Suprapubic skin (tissue), 4 donors: ENCODE measurements around the gene TMEM100. TPM values are rescaled to one million over a fixed set of nuclear protein-coding genes. Genes with fewer than 3 reads are reported as not detected.

ENCODE experiments used
- DNase-seq, 2 donors: peaks; one replicate each; pipeline ENCODE4 v3.0.0-alpha.2; 2019; ENCODE audit warnings: low spot score in 2 of 2
- H3K27ac ChIP-seq: fragments of 200-600 bp; sonication (generic); one replicate; pipeline ENCODE4 v1.5.1; 2019
- H3K27me3 ChIP-seq: fragments of 200-600 bp; sonication (generic); one replicate; pipeline ENCODE4 v1.5.1; 2019
- H3K36me3 ChIP-seq: fragments of 200-600 bp; sonication (generic); one replicate; pipeline ENCODE4 v1.5.1; 2019
- H3K4me1 ChIP-seq: fragments of 200-600 bp; sonication (generic); one replicate; pipeline ENCODE4 v1.5.1; 2019
- H3K4me3 ChIP-seq: fragments of 200-600 bp; sonication (generic); one replicate; pipeline ENCODE4 v1.5.1; 2019; ENCODE audit warnings: mild to moderate bottlenecking
- H3K9me3 ChIP-seq: fragments of 200-600 bp; sonication (generic); one replicate; pipeline ENCODE4 v1.5.1; 2019
- EP300 ChIP-seq: sonication (generic); formaldehyde crosslinking; IDR thresholded peaks from one replicate; pipeline ENCODE4 v1.6.1; 2017; ENCODE audit warnings: antibody characterized with exemption
- POLR2A ChIP-seq, 2 donors: fragments of 450-650 bp; IDR thresholded peaks; one replicate each; pipeline ENCODE4 v1.6.1; 2017; ENCODE audit warnings: antibody characterized with exemption in 2 of 2, mild to moderate bottlenecking in 2 of 2, moderate library complexity in 2 of 2
- POLR2AphosphoS5 ChIP-seq, 3 donors: sonication (generic); formaldehyde crosslinking; IDR thresholded peaks; one replicate each; pipeline ENCODE4 v1.6.1; 2017; ENCODE audit warnings: antibody characterized with exemption in 3 of 3
- WGBS: methylation state at CpG from one replicate; pipeline ENCODE4 v1.1.5; 2018; 5-methylcytosine and 5-hydroxymethylcytosine counted together
- total RNA-seq, 4 donors: library from RNA; depleted of rRNA; stranded (reverse); fragments of >200 nt; gene quantifications; one replicate each; pipeline ENCODE4 v1.1.0, GENCODE V29; 2016
- TF ChIP-seq, protein P1 (sequence below), 2 donors: fragments of 200-600 bp in 1 of 2; fragments of 450-650 bp in 1 of 2; sonication (generic) in 1 of 2; IDR thresholded peaks; one replicate each; pipeline ENCODE4 v1.5.1; 2016 to 2019; ENCODE audit warnings: antibody characterized with exemption in 2 of 2, mild to moderate bottlenecking in 1 of 2, moderate library complexity in 1 of 2

Gene TMEM100
- total RNA-seq, 4 donors from 2014 or later = 1.7 to 2.9 (median 2.4) TPM

DNA sequence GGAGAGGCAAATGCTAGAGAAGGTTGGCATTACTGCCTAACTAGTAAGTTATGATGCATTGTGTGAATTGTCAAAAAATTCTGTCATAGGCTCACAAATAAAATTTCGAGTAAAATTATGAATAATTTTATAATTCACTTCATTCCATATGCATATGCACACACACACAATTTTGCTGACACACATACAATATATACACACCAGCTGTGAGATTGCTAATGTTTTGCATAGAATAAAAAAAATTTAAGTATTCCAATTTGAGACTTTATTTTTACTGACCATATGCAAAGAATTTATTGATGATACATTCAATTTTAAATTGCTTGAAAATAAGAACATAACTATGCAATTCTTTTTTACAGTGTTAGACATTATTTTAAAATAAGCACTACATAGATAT lies 6.8 kb upstream of the TMEM100 start:
- Histone ChIP-seq H3K27me3 (no peaks in the 10 kb centered on the region), H3K4me3 (no peak overlapping the region), H3K9me3 (no peaks in the 10 kb centered on the region), H3K4me1 (peaks cover 61% of the 10 kb centered on the region), H3K27ac (no peak overlapping the region), H3K36me3 (no peaks in the 10 kb centered on the region)
- TF ChIP-seq, protein P1, sequence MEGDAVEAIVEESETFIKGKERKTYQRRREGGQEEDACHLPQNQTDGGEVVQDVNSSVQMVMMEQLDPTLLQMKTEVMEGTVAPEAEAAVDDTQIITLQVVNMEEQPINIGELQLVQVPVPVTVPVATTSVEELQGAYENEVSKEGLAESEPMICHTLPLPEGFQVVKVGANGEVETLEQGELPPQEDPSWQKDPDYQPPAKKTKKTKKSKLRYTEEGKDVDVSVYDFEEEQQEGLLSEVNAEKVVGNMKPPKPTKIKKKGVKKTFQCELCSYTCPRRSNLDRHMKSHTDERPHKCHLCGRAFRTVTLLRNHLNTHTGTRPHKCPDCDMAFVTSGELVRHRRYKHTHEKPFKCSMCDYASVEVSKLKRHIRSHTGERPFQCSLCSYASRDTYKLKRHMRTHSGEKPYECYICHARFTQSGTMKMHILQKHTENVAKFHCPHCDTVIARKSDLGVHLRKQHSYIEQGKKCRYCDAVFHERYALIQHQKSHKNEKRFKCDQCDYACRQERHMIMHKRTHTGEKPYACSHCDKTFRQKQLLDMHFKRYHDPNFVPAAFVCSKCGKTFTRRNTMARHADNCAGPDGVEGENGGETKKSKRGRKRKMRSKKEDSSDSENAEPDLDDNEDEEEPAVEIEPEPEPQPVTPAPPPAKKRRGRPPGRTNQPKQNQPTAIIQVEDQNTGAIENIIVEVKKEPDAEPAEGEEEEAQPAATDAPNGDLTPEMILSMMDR (IDR thresholded peaks at IDR 0.05) = no peak
- TF ChIP-seq POLR2A (IDR thresholded peaks at IDR 0.05) = no peak
- no peak for TF ChIP-seq POLR2AphosphoS5 (IDR thresholded peaks at IDR 0.05)
- no peak for TF ChIP-seq EP300
- no peak for DNase-seq
- WGBS = 69% methylated on average over 1 of the region's 1 CpG

DNA sequence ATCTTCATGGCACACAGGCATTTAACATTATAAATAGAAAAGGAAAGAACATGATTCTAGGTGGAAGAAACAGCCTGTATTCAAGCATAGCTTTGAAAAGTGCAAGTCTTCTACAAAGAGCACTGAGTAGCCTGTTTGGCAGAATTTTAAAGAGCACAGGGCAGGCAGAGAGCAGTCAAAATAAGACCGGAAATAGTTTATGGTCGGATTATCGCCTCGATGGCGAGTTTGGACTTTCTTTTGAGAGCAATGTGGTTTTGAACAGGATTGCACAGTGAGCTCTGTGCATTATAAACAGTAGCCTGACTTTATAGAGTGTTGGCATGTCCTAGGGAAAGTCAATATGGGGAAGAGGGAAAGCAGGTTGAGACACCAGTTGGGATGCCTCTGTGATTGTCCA lies 6.2 kb upstream of the TMEM100 start:
- DNase-seq = no peak
- 71% methylated on average over 5 of the region's 5 CpGs for WGBS
- TF ChIP-seq, protein P1 (IDR thresholded peaks at IDR 0.05) = no peak
- TF ChIP-seq EP300 (no peak), POLR2A (IDR thresholded peaks at IDR 0.05) (no peak)
- H3K36me3 ChIP-seq = no peaks in the 10 kb centered on the region
- H3K4me1 ChIP-seq = peaks cover 56% of the 10 kb centered on the region
- H3K9me3 ChIP-seq = no peaks in the 10 kb centered on the region
- H3K4me3 ChIP-seq = no peak overlapping the region
- no peak overlapping the region for H3K27ac ChIP-seq
- H3K27me3 ChIP-seq = no peaks in the 10 kb centered on the region

DNA sequence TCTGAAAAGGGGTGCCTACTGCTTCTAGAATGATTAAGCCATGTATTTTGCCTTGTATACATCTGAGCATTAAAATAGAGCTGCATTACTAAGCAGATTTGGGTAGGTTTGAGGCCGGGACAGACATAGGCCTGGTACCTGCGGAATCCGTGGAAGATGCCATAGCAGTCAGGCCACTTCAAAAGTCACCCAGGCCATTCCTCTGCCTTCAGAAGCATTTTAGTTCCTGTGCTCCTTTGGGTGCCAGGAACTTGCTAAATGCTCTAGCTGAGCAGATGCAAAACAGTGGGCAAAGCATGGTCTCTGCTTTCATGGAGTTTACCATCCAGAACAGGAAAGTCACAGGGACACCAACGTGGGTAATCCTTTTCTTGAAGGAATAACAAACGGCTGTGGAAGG lies 5.7 kb upstream of the TMEM100 start:
- H3K27ac ChIP-seq = no peak overlapping the region
- no peaks in the 10 kb centered on the region for H3K9me3 ChIP-seq
- H3K36me3 ChIP-seq = no peaks in the 10 kb centered on the region
- WGBS = 82% methylated on average over 5 of the region's 5 CpGs
- DNase-seq = no peak
- TF ChIP-seq POLR2A (IDR thresholded peaks at IDR 0.05) = no peak
- no peak for TF ChIP-seq EP300
- TF ChIP-seq, protein P1 (IDR thresholded peaks at IDR 0.05) = no peak
- TF ChIP-seq POLR2AphosphoS5 (IDR thresholded peaks at IDR 0.05) = no peak
- peaks cover 56% of the 10 kb centered on the region for H3K4me1 ChIP-seq
- no peak overlapping the region for H3K4me3 ChIP-seq
- H3K27me3 ChIP-seq = no peaks in the 10 kb centered on the region

DNA sequence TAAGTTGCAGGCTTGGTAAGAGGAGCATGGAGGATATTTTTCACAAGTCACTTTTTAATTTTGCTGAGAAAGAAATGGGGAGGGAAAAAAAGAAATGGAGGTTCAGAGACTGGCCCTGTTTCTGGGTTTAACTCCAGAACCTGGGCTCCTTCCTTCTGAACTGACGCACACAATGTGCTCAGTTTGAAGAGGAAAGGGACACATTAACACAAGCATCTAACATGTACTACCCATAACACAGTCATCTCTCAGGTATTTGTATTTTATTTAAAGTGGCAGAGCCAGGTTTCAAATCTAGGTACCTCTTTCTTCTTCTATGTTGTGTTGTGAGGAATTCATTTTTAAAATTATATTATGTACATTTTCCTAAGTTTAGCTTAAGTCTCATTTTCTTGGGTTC lies 5.3 kb upstream of the TMEM100 start:
- no peak for DNase-seq
- TF ChIP-seq POLR2A (IDR thresholded peaks at IDR 0.05) = no peak
- TF ChIP-seq EP300 = no peak
- TF ChIP-seq, protein P1 (IDR thresholded peaks at IDR 0.05) = no peak
- no peak for TF ChIP-seq POLR2AphosphoS5 (IDR thresholded peaks at IDR 0.05)
- Histone ChIP-seq H3K27me3 (no peaks in the 10 kb centered on the region), H3K4me1 (peaks cover 56% of the 10 kb centered on the region), H3K27ac (no peak overlapping the region), H3K9me3 (no peaks in the 10 kb centered on the region), H3K4me3 (no peak overlapping the region), H3K36me3 (no peaks in the 10 kb centered on the region)
- WGBS = 58% methylated on average over 1 of the region's 1 CpG

DNA sequence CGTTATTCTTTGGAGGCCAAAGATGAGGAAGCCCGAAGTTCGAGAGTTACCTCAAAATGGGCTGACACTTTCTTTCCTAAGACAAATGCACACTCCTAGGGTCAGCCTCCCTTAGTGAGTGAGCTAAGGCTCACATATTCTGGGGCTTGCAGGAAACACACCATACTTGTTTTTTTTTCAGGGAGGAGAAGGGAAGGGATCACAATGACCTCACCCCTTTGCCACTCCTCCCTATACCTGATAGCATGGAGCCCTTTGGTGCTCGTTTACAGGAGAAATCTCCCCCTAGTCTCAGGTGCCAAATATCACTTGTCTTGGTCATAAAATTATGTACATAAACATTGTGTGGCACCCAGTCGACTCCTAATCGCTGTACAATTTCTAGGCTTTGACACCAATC lies 4.6 kb upstream of the TMEM100 start:
- Histone ChIP-seq H3K9me3 (no peaks in the 10 kb centered on the region), H3K27me3 (no peaks in the 10 kb centered on the region), H3K27ac (no peak overlapping the region), H3K36me3 (no peaks in the 10 kb centered on the region), H3K4me1 (peaks cover 56% of the 10 kb centered on the region), H3K4me3 (no peak overlapping the region)
- TF ChIP-seq POLR2A (IDR thresholded peaks at IDR 0.05) = no peak
- 90% methylated on average over 6 of the region's 6 CpGs for WGBS
- no peak for DNase-seq

DNA sequence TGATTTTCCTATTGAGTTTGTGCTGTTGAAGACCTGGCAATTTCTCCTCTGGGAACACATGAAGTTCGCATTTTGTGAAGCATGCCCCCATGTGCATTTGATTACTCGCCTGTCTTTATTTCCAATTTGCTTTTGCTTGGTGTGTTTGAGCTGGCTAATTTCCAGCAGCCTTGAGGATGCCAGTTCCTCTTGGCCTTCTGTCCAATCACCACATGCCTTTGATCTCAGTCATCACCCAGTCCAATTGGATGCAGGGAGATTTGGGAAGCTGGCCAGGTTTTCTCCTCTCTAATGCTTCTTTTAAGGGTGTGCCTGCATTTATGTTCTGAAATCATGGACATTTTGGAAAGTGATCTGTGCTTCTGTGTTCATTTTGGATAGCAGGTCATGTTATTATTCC lies 3.8 kb upstream of the TMEM100 start:
- DNase-seq = peak; percentile 85 to 89
- whole genome bisulfite sequencing = 43% methylated on average over 2 of the region's 2 CpGs
- Histone ChIP-seq H3K4me1 (peaks cover 53% of the 10 kb centered on the region), H3K36me3 (no peaks in the 10 kb centered on the region), H3K27ac (peak overlapping the region; percentile 62), H3K4me3 (no peak overlapping the region), H3K9me3 (no peaks in the 10 kb centered on the region), H3K27me3 (no peaks in the 10 kb centered on the region)
- no peak for TF ChIP-seq EP300
- no peak for TF ChIP-seq POLR2A (IDR thresholded peaks at IDR 0.05)
- peak in 2 of 3 donors; percentile 36 to 81 for TF ChIP-seq POLR2AphosphoS5 (IDR thresholded peaks at IDR 0.05)
- TF ChIP-seq, protein P1 (IDR thresholded peaks at IDR 0.05) = no peak
